ENCODE results near the gene FAM9A. TPM values are rescaled to one million over a fixed set of nuclear protein-coding genes. Genes with fewer than 3 reads are reported as not detected.
A peak's percentile ranks its signal among the peaks of the same experiment; 100 is the strongest.

Gene FAM9A
- total and polyA plus RNA-seq, 4 donors: 0.10 to 0.11 TPM; not detected in 2

DNA sequence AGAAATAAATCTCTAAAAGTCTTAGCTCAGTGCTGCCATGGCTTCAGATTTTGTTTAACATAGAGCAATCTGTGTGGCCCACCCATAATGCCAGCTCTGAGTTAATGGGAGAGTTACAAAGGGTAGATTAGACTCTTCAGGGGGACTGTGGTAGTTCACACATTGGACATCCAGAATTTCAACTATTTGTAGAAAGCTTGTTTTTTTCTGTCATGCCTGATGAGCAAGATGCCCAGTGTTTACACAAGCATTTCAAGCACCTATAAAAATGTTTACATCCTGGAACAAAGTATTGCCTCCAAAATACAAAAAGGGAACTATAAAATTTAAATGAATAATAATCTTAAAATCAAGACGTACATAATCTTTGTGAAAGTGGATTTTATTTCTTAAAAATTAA, 43.0 kb upstream of the FAM9A start:
- DNase-seq (ENCODE audit: low read depth in 4 of 6, low spot score in 6 of 6): no peak
- no CpG with 5 or more reads among the region's 1 CpG for WGBS (ENCODE audit: insufficient coverage)
- Histone ChIP-seq H3K4me1 (ENCODE audit: control insufficient read depth, insufficient read depth, low read length) (no peaks in the 10 kb centered on the region), H3K27ac (ENCODE audit: low read depth, low read length) (no peak overlapping the region), H3K9me3 (ENCODE audit: control insufficient read depth, insufficient read depth, low read length) (no peaks in the 10 kb centered on the region), H3K27me3 (ENCODE audit: control insufficient read depth, insufficient read depth, low read length) (peaks cover 21% of the 10 kb centered on the region), H3K36me3 (ENCODE audit: control insufficient read depth, insufficient read depth, low read length) (no peaks in the 10 kb centered on the region), H3K4me3 (ENCODE audit: low read depth, low read length) (no peak overlapping the region)

DNA sequence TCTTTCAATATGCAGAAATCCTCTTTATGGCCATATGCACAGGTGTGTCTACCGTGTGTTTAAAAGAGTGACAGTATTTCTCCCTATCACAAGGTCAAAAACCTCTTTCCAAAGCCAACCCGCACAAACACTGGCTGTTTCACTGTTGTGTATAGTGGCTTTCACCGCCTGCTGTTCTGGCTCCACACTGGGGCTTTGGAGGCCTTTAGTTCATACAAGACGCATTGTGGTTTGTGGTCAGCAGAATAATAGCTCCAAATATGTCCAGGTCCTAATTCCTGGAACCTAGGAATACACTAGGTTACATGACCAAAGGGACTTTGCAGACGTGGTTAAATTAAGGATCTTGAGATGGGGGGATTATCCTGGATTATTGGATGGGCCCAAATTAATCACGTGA, 40.7 kb upstream of the FAM9A start:
- 87% methylated on average over 4 of the region's 6 CpGs for WGBS (ENCODE audit: insufficient coverage)
- no peak overlapping the region for H3K27ac ChIP-seq (ENCODE audit: low read depth, low read length)
- DNase-seq (ENCODE audit: low read depth in 4 of 6, low spot score in 6 of 6): no peak

DNA sequence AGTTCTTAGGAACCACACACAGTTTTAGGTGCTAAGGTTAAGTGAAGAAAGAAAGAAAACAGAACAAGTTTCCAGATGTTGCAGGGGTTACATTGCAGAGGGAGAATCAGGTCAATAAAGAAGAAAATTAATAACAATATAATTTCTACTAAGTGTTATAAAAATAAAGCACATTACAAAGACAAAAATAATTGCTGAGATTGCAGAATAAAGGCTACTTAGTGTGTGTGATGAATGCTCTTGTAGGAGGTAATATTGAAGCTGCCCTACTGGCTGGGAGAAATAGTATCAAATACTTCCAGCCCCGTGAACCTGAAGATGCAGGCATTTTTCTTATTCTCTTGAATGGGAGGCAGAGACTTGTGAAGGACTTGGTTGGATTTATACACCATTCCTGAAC, 33.2 kb upstream of the FAM9A start:
- Histone ChIP-seq H3K36me3 (ENCODE audit: control insufficient read depth, insufficient read depth, low read length) (no peaks in the 10 kb centered on the region), H3K4me1 (ENCODE audit: control insufficient read depth, insufficient read depth, low read length) (no peaks in the 10 kb centered on the region), H3K27ac (ENCODE audit: low read depth, low read length) (no peak overlapping the region), H3K27me3 (ENCODE audit: control insufficient read depth, insufficient read depth, low read length) (peaks cover 23% of the 10 kb centered on the region), H3K4me3 (ENCODE audit: low read depth, low read length) (no peak overlapping the region), H3K9me3 (ENCODE audit: control insufficient read depth, insufficient read depth, low read length) (no peaks in the 10 kb centered on the region)
- no CpG with 5 or more reads among the region's 1 CpG for WGBS (ENCODE audit: insufficient coverage)
- no peak for DNase-seq (ENCODE audit: low read depth in 4 of 6, low spot score in 6 of 6)

More for the DNA sequence above, 40.7 kb upstream of the FAM9A start:
- Histone ChIP-seq H3K36me3 (ENCODE audit: control insufficient read depth, insufficient read depth, low read length) (no peaks in the 10 kb centered on the region), H3K4me3 (ENCODE audit: low read depth, low read length) (no peak overlapping the region), H3K27me3 (ENCODE audit: control insufficient read depth, insufficient read depth, low read length) (peaks cover 21% of the 10 kb centered on the region), H3K4me1 (ENCODE audit: control insufficient read depth, insufficient read depth, low read length) (no peaks in the 10 kb centered on the region), H3K9me3 (ENCODE audit: control insufficient read depth, insufficient read depth, low read length) (no peaks in the 10 kb centered on the region)

DNA sequence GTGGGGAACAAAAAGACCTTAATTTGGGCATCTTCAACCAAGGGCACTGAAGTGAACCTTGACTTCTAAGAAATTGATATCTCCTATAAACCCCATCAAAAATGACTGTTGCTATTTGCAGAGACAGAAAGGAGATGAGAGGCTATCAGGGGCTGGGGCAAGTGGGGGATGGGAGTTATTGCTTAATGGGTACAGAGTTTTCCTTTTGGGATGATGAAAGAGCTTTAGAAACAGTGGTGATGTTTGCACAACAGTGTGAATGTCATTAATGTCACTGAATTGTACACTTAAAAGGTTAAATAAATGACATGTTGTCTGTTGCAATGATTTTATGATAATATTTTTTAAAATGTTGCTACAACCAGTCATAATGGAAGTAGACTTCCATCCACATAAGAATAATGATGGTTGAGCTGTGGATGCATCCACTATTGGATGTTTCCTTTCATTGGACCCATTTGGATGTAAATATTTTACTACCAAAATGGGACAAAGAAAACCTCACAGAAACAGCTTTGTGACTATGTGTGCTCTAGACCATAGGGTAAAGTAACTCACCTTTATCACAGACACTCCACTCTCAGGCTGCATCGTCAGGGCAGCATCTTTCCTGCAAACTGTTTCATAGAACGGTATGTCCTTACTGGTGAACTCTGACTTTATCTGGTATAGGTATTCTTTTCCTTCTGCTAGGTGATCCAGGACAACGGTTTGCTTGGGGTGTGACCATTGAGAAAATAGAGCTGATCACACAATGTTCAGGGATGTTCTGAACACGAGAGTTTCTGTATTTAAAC, 31.6 kb upstream of the FAM9A start:
- DNase-seq (ENCODE audit: low read depth in 4 of 6, low spot score in 6 of 6): no peak

DNA sequence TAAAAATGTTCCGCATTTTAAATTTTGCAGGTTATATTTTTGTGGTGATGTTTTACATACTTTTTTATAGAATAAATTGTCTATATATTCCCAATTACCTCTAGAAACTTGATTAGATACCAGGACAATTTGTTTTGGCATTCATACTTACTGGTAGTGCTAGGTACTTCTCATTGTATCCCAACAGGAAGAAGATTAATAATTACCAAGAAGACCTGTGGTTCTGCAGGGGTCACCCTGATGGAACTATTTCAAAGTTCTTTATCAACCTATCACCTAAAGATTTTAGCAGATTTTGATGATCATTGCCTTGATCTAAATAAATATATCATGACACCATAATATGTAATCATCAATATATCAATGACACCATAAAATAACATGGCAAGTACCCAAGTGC, 22.5 kb upstream of the FAM9A start:
- H3K9me3 ChIP-seq (ENCODE audit: control insufficient read depth, insufficient read depth, low read length): no peaks in the 10 kb centered on the region
- WGBS (ENCODE audit: insufficient coverage): no CpG with 5 or more reads among the region's 1 CpG
- peaks cover 5% of the 10 kb centered on the region for H3K27me3 ChIP-seq (ENCODE audit: control insufficient read depth, insufficient read depth, low read length)
- DNase-seq (ENCODE audit: low read depth in 4 of 6, low spot score in 6 of 6): no peak
- H3K4me1 ChIP-seq (ENCODE audit: control insufficient read depth, insufficient read depth, low read length): no peaks in the 10 kb centered on the region
- H3K27ac ChIP-seq (ENCODE audit: low read depth, low read length): no peak overlapping the region
- no peak overlapping the region for H3K4me3 ChIP-seq (ENCODE audit: low read depth, low read length)
- no peaks in the 10 kb centered on the region for H3K36me3 ChIP-seq (ENCODE audit: control insufficient read depth, insufficient read depth, low read length)

More for the DNA sequence above, 31.6 kb upstream of the FAM9A start:
- no peak overlapping the region for H3K4me3 ChIP-seq (ENCODE audit: low read depth, low read length)
- H3K27ac ChIP-seq (ENCODE audit: low read depth, low read length): no peak overlapping the region
- H3K4me1 ChIP-seq (ENCODE audit: control insufficient read depth, insufficient read depth, low read length): no peaks in the 10 kb centered on the region
- 82% methylated on average over 2 of the region's 4 CpGs for WGBS (ENCODE audit: insufficient coverage)
- no peaks in the 10 kb centered on the region for H3K9me3 ChIP-seq (ENCODE audit: control insufficient read depth, insufficient read depth, low read length)
- no peaks in the 10 kb centered on the region for H3K36me3 ChIP-seq (ENCODE audit: control insufficient read depth, insufficient read depth, low read length)
- H3K27me3 ChIP-seq (ENCODE audit: control insufficient read depth, insufficient read depth, low read length): peaks cover 23% of the 10 kb centered on the region

DNA sequence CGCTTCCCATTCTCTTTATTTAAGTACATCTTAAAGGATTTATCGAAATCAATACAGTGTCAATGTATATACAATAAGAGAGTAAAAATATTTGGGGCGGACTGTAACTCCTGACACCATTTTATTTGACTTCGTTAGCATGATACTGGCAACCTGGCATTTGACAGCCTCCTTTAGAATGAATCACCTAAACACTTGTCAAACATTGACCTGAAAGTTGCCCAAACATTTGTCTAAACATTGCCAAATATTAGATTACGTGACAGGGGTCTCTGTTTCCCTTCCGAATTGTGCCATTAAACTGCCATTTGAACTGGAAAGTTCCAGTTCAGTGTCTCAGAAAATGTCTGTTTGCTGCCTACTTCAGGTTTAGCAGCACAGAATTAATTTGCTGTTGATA, 20.8 kb upstream of the FAM9A start:
- Histone ChIP-seq H3K27ac (ENCODE audit: low read depth, low read length) (no peak overlapping the region), H3K36me3 (ENCODE audit: control insufficient read depth, insufficient read depth, low read length) (no peaks in the 10 kb centered on the region), H3K9me3 (ENCODE audit: control insufficient read depth, insufficient read depth, low read length) (no peaks in the 10 kb centered on the region), H3K27me3 (ENCODE audit: control insufficient read depth, insufficient read depth, low read length) (peaks cover 5% of the 10 kb centered on the region), H3K4me3 (ENCODE audit: low read depth, low read length) (no peak overlapping the region), H3K4me1 (ENCODE audit: control insufficient read depth, insufficient read depth, low read length) (no peaks in the 10 kb centered on the region)
- WGBS (ENCODE audit: insufficient coverage): 82% methylated on average over 3 of the region's 6 CpGs
- DNase-seq (ENCODE audit: low read depth in 4 of 6, low spot score in 6 of 6): no peak

DNA sequence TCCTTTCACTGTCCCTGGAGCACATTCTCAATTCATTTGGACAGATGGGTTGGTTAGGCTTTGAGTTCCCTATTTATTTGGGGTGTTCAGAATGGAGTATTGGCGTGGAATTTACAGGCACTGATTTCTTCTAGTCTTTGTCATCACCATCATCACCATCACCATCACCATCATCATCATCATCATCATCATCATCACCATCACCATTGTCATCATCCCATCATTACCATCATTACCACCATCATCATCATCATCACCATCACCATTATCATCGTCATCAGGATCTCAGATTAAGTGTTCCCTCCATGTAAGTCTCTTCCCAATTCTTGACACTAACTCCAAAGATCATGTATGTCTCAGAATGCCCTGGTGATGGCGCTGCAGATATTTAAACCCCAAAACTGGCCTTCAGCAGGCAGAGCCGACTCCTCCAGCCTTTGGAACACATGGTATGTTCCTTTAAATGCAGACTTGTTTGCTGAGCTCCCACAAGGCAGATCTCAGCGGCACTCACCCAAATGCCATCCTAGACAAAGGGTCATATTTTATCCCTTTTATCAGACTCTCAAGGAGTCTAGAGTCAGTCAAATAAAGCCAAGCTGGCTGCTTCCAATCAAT, 19.8 kb upstream of the FAM9A start:
- no peaks in the 10 kb centered on the region for H3K9me3 ChIP-seq (ENCODE audit: control insufficient read depth, insufficient read depth, low read length)
- 15% methylated on average over 4 of the region's 5 CpGs for WGBS (ENCODE audit: insufficient coverage)
- no peak overlapping the region for H3K27ac ChIP-seq (ENCODE audit: low read depth, low read length)
- H3K27me3 ChIP-seq (ENCODE audit: control insufficient read depth, insufficient read depth, low read length): peaks cover 5% of the 10 kb centered on the region
- no peak overlapping the region for H3K4me3 ChIP-seq (ENCODE audit: low read depth, low read length)
- DNase-seq (ENCODE audit: low read depth in 4 of 6, low spot score in 6 of 6): peak in 2 of 6 donors; percentile 8 to 74
- no peaks in the 10 kb centered on the region for H3K4me1 ChIP-seq (ENCODE audit: control insufficient read depth, insufficient read depth, low read length)
- H3K36me3 ChIP-seq (ENCODE audit: control insufficient read depth, insufficient read depth, low read length): no peaks in the 10 kb centered on the region

DNA sequence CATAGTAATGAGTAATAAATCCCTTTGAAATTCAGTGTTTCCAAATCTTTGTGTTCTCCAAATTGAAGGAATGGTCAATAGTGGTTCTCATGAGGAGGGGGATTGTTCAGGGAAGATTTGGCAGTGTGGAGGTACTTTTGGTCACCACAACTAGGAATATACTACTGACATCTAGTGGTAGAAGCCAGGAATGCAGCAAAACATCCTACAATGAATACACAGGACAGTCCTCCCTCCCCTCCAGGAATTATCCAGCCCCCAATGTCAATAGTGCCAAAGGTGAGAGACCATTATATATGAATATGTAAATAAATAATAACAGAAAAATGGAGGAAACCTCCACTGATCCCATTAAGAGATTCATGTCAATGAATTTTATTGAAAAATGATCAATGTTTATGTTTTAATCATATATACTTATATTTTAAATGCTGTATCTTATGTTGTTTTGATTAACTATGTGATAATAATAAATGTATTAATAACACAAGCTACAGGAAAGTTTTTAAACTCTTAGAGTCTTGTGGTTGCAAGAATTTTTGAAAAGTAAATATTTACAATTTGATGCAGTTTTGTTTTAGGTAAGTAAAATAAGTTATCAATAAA, 14.4 kb upstream of the FAM9A start:
- peak; percentile 19 to 87 (median 59) for DNase-seq (ENCODE audit: low read depth in 4 of 6, low spot score in 6 of 6)
- Histone ChIP-seq H3K27me3 (ENCODE audit: control insufficient read depth, insufficient read depth, low read length) (peaks cover 9% of the 10 kb centered on the region), H3K4me3 (ENCODE audit: low read depth, low read length) (no peak overlapping the region), H3K9me3 (ENCODE audit: control insufficient read depth, insufficient read depth, low read length) (no peaks in the 10 kb centered on the region), H3K27ac (ENCODE audit: low read depth, low read length) (no peak overlapping the region), H3K4me1 (ENCODE audit: control insufficient read depth, insufficient read depth, low read length) (no peaks in the 10 kb centered on the region), H3K36me3 (ENCODE audit: control insufficient read depth, insufficient read depth, low read length) (no peaks in the 10 kb centered on the region)

DNA sequence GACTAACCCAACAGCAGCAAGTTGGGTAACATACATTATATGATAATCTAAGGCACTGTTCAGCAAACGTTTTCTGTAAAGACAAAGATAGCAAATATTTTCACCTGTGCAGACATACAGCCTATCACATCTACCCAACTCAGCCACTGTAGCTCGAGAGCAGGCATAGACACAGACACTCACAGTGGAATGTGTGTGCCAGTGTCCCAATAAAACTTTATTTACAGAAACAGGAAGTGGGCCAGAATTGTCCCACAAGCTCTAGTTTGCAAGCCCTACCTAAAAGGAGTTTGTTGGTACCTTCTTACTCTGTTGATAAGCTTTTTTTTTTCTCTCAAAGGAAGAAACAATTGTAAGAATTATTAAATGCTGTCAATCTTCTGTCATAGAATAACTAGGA, 11.9 kb upstream of the FAM9A start:
- no peaks in the 10 kb centered on the region for H3K4me1 ChIP-seq (ENCODE audit: control insufficient read depth, insufficient read depth, low read length)
- H3K36me3 ChIP-seq (ENCODE audit: control insufficient read depth, insufficient read depth, low read length): no peaks in the 10 kb centered on the region
- no peaks in the 10 kb centered on the region for H3K9me3 ChIP-seq (ENCODE audit: control insufficient read depth, insufficient read depth, low read length)
- no peak for DNase-seq (ENCODE audit: low read depth in 4 of 6, low spot score in 6 of 6)
- H3K27me3 ChIP-seq (ENCODE audit: control insufficient read depth, insufficient read depth, low read length): peaks cover 14% of the 10 kb centered on the region
- H3K4me3 ChIP-seq (ENCODE audit: low read depth, low read length): no peak overlapping the region
- 78% methylated on average over 1 of the region's 2 CpGs for WGBS (ENCODE audit: insufficient coverage)
- H3K27ac ChIP-seq (ENCODE audit: low read depth, low read length): no peak overlapping the region

DNA sequence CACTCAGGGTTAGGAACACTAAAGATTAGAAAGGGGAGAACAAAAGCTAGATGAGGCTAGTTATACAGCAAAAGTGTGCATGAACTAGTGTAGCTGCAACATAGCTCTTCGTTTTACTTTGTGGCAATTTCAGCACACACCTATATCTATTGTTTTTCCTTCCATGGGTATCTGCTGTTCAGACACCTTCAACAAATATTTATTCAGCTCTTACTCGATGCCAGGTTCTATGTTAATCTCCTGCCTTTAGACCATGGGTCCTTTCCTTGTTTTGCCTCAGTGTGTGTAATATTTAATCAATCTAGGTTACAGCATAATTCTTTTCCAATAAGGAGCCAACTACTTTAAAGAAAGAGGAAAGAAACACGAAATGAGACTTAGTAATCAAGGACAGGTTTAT, 10.4 kb upstream of the FAM9A start:
- WGBS (ENCODE audit: insufficient coverage): no CpG with 5 or more reads among the region's 3 CpGs

More for the DNA sequence above, 10.4 kb upstream of the FAM9A start:
- Histone ChIP-seq H3K27me3 (ENCODE audit: control insufficient read depth, insufficient read depth, low read length) (peaks cover 16% of the 10 kb centered on the region), H3K36me3 (ENCODE audit: control insufficient read depth, insufficient read depth, low read length) (no peaks in the 10 kb centered on the region), H3K9me3 (ENCODE audit: control insufficient read depth, insufficient read depth, low read length) (no peaks in the 10 kb centered on the region), H3K27ac (ENCODE audit: low read depth, low read length) (no peak overlapping the region), H3K4me1 (ENCODE audit: control insufficient read depth, insufficient read depth, low read length) (no peaks in the 10 kb centered on the region), H3K4me3 (ENCODE audit: low read depth, low read length) (no peak overlapping the region)
- DNase-seq (ENCODE audit: low read depth in 4 of 6, low spot score in 6 of 6): no peak

Data from spinal cord (tissue), 10 donors.